AML-193 (cell line): Measurements from ENCODE around the gene ADD3.
A peak's percentile ranks its signal among the peaks of the same experiment; 100 is the strongest.
"Not testable (repeated sequence)": the region's sequence is repeated elsewhere in the genome, so short reads cannot be mapped to it uniquely, and the experiment has no call there.

Experiments
- DNase-seq, 2 experiments: peaks; one replicate each; lab custom pipeline; 2025; lab: John Stamatoyannopoulos, UW

Gene ADD3

GRCh38 chr10:110109511-110109910, 101.7 kb downstream of the ADD3 start:
- no peak for DNase-seq

GRCh38 chr10:110110338-110110737, 102.6 kb downstream of the ADD3 start:
- DNase-seq, result no peak

- DNase-seq, result no peak
Observed at GRCh38 chr10:110113670-110114337, 106.0 kb downstream of the ADD3 start.

DNA sequence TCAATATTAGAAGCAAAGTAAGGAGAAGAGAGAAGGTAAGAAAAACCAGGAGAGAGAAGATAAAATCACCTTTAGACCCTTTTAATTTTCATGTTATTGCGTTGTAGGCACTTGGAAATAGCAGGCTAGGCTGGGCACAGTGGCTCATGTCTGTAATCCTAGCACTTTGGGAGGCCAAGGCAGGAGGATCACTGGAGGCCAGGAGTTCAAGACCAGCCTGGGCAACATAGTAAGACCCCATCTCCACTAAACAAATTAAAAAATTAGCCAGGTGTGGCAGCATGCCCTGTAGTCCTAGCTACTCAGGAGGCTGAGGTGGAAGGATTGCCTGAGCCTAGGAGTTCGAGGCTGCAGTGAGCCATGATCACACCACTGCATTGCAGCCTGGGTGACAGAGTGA, 106.9 kb downstream of the ADD3 start:
- not testable (repeated sequence) for DNase-seq

GRCh38 chr10:110115784-110116520, 108.2 kb downstream of the ADD3 start:
- no peak for DNase-seq

GRCh38 chr10:110118891-110119621, 111.3 kb downstream of the ADD3 start:
- no peak for DNase-seq

DNA sequence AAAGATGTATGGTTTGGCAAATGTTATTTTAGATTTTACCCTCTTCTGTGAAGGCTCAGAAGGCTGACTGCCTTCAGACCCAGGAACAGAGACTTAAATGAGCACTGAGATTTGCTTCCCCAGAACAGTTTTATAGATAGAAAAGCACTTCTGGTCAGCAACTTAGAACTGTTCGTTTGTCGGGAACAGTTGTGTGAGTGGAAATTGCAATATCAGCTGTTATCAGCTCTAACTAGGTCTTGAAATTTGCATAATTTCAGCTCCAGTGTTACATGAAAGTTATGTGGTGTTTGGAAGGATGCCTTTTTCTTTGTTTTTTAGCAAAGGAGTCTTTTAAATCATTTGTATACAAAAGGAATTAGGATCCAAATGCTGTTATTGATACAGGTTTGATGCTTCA, 115.8 kb downstream of the ADD3 start:
- no peak for DNase-seq

- no peak for DNase-seq
Observed at GRCh38 chr10:110129490-110129889, 121.7 kb downstream of the ADD3 start.

GRCh38 chr10:110134917-110135316, 127.1 kb downstream of the ADD3 start:
- no peak for DNase-seq

GRCh38 chr10:110135836-110136235, 128.1 kb downstream of the ADD3 start:
- not testable (repeated sequence) for DNase-seq

- DNase-seq, result peak; percentile 94 to 95
Observed at GRCh38 chr10:110137142-110137545, 129.4 kb downstream of the ADD3 start.

DNA sequence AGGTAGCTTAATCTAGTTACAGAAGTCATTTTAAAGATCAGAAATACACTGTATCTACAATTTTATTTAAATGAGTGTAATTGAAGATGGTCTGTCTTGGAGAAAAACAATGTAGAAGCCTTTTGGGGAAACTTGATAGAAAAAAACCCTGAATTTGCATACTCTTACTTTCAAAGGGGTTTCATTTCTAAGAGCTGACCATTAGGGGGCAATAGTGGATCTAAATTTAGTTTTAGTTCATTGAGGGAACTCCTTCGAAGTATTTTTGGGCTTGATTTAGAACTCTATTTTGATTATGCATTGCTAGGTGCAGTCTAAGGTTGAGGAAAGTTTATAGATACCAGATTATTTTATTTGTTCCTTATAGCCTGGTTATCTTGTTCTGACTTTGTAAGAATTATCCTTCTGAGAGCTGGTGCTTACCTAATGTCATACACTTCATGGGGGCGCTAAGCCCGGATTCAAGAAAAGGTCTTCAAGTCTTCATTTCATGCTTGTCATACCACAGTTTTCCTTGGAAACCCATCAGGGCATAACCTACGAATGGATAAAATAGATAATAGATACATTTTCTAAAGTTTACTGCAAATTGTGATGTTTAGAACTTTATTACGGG, 130.5 kb downstream of the ADD3 start:
- DNase-seq, result peak; percentile 88 to 92

- peak; percentile 94 to 96 for DNase-seq
Observed at GRCh38 chr10:110141185-110141584, 133.4 kb downstream of the ADD3 start.

DNA sequence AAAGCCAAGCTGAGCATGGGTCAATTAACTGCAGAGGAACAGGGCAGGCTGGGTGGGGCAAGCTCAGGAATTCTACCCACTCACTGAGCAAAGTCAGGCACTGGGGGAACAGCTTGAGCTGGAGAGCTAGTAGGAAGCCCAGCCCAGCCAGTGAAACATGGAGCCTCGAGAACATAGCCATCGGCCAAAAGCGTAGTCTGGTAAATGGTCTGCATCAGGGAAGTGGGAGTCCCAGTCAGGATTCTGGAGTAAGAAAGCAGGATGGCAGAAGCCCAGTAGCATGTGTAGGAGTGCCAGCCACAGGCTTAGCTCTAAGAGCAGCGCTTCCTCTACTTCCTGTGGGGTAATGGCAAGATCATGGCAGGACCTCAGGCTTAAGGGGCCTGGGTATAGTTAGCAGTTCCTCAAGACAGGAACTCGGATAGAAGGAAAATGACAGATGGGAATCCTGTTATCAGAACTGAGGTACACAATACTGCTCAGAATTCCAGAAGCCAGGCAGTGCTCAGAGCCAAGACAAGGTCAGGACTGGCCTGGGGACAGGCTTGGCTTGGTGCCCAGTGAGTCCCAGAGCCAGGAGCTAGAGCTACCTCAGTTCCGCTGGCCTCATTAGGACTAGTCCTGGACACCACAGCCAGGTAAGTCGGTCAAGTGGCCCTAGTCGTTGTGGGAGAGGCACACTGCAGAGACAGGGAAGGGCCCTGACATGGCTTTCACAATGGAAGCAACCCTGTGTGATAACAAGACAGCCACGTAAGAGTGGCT, 134.3 kb downstream of the ADD3 start:
- DNase-seq, result peak; percentile 86 to 90

DNA sequence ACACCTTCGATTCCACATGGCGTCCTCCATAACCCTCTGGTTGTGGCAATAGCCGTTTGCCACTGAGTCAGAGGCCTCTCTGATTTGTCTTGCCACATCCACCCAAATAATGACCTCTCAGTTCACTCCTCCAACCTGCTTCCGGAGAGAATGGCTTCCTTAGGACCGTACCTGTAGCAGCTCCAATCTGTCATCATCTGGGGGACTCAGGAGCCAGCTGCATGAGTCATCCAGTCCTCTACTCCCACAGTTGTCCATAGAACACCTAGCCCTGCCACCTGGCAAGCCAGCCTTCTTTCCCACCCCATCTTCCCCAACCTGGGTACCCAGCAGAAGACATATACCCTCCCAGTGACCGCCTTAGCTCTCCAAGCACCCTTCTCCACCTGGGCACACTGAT, 135.2 kb downstream of the ADD3 start:
- no peak for DNase-seq

DNA sequence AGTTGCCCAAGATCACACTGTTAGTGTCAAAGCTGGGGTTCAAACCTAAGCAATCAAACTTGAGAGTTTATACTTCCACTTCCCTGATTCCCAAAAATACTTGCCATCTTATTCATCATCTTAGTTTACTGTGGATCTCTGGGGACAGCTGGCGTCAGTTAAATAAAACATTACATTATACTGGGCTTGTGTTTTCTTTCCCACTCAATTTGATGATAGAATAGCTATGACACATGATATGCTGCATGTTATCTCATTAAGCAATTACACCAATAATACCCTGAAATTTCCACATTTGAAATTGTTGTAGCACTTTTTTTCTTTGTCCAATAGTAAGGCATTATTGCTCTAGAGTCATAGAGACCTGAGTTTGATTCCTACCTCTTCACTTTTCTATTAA, 136.7 kb downstream of the ADD3 start:
- DNase-seq, result no peak

DNA sequence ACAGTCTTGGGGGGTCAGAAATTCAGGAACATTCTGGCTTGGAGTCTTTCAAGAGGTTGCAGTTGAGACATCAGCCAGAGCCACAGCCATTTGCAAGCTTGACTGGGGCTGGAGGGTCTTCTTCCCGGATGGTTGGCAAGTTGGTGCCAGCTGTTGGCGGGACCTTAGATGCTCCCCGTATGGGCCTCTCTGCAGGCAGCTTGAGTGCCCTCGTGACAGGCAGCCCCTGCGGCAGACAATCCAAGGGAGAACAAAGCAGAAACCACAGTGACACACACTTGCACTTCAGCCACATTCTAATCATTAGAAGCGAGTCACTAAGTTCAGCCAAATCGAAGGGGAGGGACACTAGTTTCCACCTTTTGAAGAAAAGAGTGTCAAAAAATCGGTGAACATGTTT, 140.2 kb downstream of the ADD3 start:
- peak; percentile 25 to 33 for DNase-seq

GRCh38 chr10:110149259-110149658, 141.5 kb downstream of the ADD3 start:
- DNase-seq, result no peak

DNA sequence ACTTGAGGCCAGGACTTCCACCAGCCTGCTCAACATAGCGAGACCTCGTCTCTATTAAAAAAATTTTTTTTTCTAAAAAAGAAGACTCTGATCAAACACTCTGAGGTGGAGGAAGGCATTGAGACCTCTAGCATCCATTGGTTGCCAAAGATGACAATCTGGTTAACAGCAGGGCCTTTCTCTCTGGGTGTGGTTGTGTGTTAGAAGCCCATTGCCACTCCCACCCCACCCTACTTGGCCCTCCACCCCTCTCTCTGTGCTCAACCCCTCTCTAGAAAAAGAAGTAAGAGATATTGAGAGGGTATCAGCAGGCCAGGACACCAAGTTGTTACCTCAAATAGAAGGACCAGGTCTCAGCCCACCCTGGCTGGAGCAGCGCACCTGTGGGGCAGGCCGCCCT, 142.3 kb downstream of the ADD3 start:
- DNase-seq, result no peak

GRCh38 chr10:110150981-110151380, 143.2 kb downstream of the ADD3 start:
- DNase-seq, result no peak

DNA sequence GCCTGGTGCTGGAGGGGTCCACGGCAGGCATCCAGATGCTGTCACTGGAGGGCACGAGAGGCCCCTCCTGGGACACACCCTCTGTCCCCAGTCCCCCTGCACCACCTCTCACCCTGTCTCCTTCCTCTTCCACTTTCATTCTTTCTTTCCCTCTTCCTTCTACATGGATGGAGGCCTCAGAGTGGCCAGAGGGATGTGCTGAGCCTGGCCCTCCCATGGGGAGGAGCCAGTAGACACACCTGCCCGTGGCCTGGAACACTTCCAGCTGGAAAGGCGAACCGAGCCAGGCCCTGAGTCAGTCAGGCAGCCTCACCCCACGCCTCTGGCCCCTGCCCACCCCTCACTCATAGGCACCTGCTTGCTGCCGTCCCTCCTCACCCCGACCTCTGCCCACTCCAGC, 143.7 kb downstream of the ADD3 start:
- DNase-seq, result no peak

GRCh38 chr10:110151971-110152370, 144.2 kb downstream of the ADD3 start:
- no peak for DNase-seq
